RWPE1 (cell line): ENCODE data around the gene ZNF77.

Source experiments
- CTCF ChIA-PET: fragments of 350-600 bp; sonication (Branson Sonifier 250); formaldehyde crosslinking; extraction: SDS; loops from one replicate; lab custom pipeline; 2021; lab: Yijun Ruan, JAX
- POLR2A ChIA-PET: fragments of 400-600 bp; formaldehyde crosslinking; extraction: SDS; loops from one replicate; lab custom pipeline; 2020; ENCODE audit warnings: antibody characterized with exemption; ENCODE audit not compliant: low non-redundant PET; lab: Yijun Ruan, JAX
- DNase-seq: peaks from one replicate; pipeline ENCODE4 v3.0.0; 2012; ENCODE audit warnings: low spot score
- H3K27ac ChIP-seq: fragments of 450-650 bp; 2 replicates; pipeline ENCODE4 v1.5.1; 2017
- TF ChIP-seq, protein P1 (sequence below): fragments of 450-650 bp; conservative IDR thresholded peaks from 2 replicates; pipeline ENCODE4 v1.5.1; 2017; ENCODE audit warnings: low read depth, mild to moderate bottlenecking

ZNF77 gene

GRCh38 chr19:2933490-2933910, 11.3 kb downstream of the ZNF77 start:
- TF ChIP-seq, protein P1, sequence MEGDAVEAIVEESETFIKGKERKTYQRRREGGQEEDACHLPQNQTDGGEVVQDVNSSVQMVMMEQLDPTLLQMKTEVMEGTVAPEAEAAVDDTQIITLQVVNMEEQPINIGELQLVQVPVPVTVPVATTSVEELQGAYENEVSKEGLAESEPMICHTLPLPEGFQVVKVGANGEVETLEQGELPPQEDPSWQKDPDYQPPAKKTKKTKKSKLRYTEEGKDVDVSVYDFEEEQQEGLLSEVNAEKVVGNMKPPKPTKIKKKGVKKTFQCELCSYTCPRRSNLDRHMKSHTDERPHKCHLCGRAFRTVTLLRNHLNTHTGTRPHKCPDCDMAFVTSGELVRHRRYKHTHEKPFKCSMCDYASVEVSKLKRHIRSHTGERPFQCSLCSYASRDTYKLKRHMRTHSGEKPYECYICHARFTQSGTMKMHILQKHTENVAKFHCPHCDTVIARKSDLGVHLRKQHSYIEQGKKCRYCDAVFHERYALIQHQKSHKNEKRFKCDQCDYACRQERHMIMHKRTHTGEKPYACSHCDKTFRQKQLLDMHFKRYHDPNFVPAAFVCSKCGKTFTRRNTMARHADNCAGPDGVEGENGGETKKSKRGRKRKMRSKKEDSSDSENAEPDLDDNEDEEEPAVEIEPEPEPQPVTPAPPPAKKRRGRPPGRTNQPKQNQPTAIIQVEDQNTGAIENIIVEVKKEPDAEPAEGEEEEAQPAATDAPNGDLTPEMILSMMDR, result no peak
- DNase-seq, result no peak
- H3K27ac ChIP-seq, result no peak overlapping the region
- POLR2A ChIA-PET, result no interaction called here
- CTCF ChIA-PET, result no interaction called here

DNA sequence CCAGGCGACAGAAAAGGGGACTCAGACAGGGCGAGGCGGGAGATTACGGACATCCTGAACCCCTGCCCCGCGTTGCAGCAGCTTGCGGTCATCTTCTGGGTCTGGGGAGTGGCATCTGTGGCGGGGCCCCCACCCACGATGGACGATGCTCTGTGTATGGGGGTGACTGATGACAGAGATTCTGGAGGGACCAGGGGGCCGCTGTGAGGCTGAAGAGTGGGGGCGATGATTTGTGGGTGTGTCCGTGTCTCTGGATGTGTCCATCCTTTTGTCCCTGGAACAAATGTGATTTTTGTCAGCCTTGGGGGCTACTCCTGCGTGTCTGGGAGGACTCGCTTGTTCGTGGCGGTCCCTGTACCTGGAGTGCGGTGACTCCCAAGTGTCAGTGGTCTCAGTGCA, 17.7 kb downstream of the ZNF77 start:
- TF ChIP-seq, protein P1, result no peak
- ChIA-PET POLR2A (no interaction called here), CTCF (no interaction called here)
- H3K27ac ChIP-seq, result peak overlapping the region; percentile 6; the same call in 1 of the 2 replicates
- no peak for DNase-seq

DNA sequence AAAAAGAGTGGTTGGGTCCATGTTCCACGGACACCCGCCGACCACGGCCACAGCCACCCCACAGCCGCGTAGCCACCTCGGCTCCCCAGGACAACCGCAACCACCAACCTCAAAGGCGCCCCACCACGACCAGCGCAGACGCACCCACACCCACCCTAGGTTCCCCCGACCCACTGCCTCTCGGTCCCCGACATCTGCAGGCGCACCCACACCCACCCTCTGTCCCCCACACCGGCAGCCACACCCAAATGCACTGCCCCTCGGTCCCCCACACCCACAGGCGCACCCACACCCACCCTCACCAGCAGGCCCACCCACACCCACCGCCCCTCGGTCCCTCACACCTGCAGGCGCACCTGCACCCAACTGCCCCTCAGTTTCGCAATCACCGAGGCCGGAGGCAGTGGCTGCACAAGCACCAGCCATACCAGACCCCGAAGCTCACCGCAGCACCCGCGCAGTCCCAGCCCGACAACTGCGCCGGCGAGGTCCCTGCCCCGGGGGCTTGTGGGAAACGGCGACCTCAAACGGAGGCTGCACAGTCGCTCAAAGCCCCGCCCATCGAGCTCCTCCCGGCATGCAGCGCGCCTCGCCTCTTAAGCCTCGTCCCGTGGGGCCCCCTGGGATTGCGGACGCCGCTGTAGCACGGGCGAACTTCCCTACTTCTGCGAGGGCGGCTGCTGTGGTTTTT, 18.3 kb downstream of the ZNF77 start:
- no peak for DNase-seq

GRCh38 chr19:2923510-2923909, 21.3 kb downstream of the ZNF77 start:
- ChIA-PET CTCF (interaction anchor here (0.7 to 1.6 kb wide), 4 partner anchors 31 to 275 kb away, joined by 4 to 7 read pairs (median 5); no protein-coding TSS in a partner anchor), POLR2A (interaction anchor here (0.6 kb wide), 1 partner anchor 112 kb away, joined by 3 read pairs; no protein-coding TSS in a partner anchor)
- peak; percentile 50 for DNase-seq
- TF ChIP-seq, protein P1, result no peak
- peak overlapping the region; percentile 92 for H3K27ac ChIP-seq

More for the DNA sequence above, 18.3 kb downstream of the ZNF77 start:
- TF ChIP-seq, protein P1, result no peak
- peak overlapping the region; percentile 6; the same call in 1 of the 2 replicates for H3K27ac ChIP-seq
- CTCF ChIA-PET, result no interaction called here
- POLR2A ChIA-PET, result no interaction called here

GRCh38 chr19:2922987-2923386, 21.8 kb downstream of the ZNF77 start:
- peak overlapping the region; percentile 92 for H3K27ac ChIP-seq
- DNase-seq, result no peak
- TF ChIP-seq, protein P1, result no peak
- ChIA-PET CTCF (interaction anchor here (0.8 kb wide), 1 partner anchor 37 kb away, joined by 4 read pairs; no protein-coding TSS in a partner anchor), POLR2A (no interaction called here)

DNA sequence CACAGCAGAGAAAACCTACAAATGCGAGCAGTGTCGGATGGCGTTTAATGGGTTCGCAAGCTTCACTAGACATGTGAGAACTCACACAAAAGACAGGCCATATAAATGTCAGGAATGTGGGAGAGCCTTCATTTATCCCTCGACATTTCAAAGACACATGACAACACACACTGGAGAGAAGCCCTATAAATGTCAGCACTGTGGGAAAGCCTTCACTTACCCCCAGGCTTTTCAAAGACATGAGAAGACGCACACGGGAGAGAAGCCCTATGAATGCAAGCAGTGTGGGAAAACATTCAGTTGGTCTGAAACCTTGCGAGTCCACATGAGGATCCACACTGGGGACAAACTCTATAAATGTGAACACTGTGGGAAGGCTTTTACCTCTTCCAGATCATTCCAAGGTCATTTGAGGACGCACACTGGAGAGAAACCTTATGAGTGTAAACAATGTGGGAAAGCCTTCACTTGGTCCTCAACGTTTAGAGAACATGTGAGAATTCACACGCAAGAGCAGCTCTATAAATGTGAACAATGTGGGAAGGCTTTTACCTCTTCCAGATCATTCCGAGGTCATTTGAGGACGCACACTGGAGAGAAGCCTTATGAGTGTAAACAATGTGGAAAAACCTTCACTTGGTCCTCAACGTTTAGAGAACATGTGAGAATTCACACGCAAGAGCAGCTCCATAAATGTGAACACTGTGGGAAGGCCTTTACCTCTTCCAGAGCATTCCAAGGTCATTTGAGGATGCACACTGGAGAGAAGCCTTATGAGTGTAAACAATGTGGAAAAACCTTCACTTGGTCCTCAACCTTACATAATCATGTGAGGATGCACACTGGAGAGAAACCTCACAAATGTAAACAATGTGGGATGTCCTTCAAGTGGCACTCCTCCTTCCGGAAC, 27.2 kb downstream of the ZNF77 start:
- TF ChIP-seq, protein P1, result no peak
- H3K27ac ChIP-seq, result no peak overlapping the region
- ChIA-PET POLR2A (no interaction called here), CTCF (no interaction called here)
- DNase-seq, result no peak
